OCI-LY3 (cell line): ENCODE results near the gene PLBD2.

ENCODE experiments used
- H2AFZ ChIP-seq: fragments of 200-600, 300-600 bp; shearing (Covaris generic); 2 replicates; pipeline ENCODE4 v1.6.0; 2014; ENCODE audit warnings: antibody characterized with exemption, low read depth, low read length
- H3K27ac ChIP-seq: fragments of 200-600, 300-600 bp; sonication (generic); 2 replicates; pipeline ENCODE4 v1.5.1; 2014; ENCODE audit warnings: mild to moderate bottlenecking, low read length, moderate library complexity, mixed read lengths
- H3K27me3 ChIP-seq: fragments of 200-600, 300-600 bp; sonication (generic); 2 replicates; pipeline ENCODE4 v1.6.1; 2014; ENCODE audit warnings: low read depth, low read length, mixed read lengths
- H3K36me3 ChIP-seq: fragments of 200-600, 300-600 bp; sonication (generic); replicated peaks from 2 replicates; pipeline ENCODE3; 2014; ENCODE audit warnings: low read depth, low read length, mixed read lengths
- H3K4me1 ChIP-seq: fragments of 300-600, 200-600 bp; sonication (generic); 2 replicates; pipeline ENCODE4 v1.6.1; 2014; ENCODE audit warnings: low read length, mixed read lengths
- H3K4me2 ChIP-seq: fragments of 200-600, 300-600 bp; sonication (generic); 2 replicates; pipeline ENCODE4 v1.6.1; 2014; ENCODE audit warnings: low read length, mixed read lengths
- H3K4me3 ChIP-seq: fragments of 300-600, 200-600 bp; sonication (generic); 2 replicates; pipeline ENCODE4 v1.5.1; 2014; ENCODE audit warnings: antibody characterized with exemption, mild to moderate bottlenecking, low read length, moderate library complexity
- H3K79me2 ChIP-seq: fragments of 300-600, 200-600 bp; shearing (Covaris generic); 2 replicates; pipeline ENCODE4 v1.6.1; 2014; ENCODE audit warnings: mild to moderate bottlenecking, low read length, mixed read lengths
- H3K9ac ChIP-seq: fragments of 300-600, 200-600 bp; shearing (Covaris generic); 2 replicates; pipeline ENCODE4 v1.6.0; 2014; ENCODE audit warnings: mild to moderate bottlenecking, low read length, moderate library complexity
- H3K9me3 ChIP-seq: fragments of 200-600, 300-600 bp; shearing (Covaris generic); 2 replicates; pipeline ENCODE4 v1.6.1; 2014; ENCODE audit warnings: low read length, mixed read lengths; ENCODE audit not compliant: insufficient read depth
- H4K20me1 ChIP-seq: fragments of 200-600, 300-600 bp; sonication (generic); 2 replicates; pipeline ENCODE4 v1.6.1; 2016; ENCODE audit warnings: low read length, mixed read lengths; ENCODE audit not compliant: insufficient read depth
- EZH2phosphoT487 ChIP-seq: fragments of 200-600 bp; shearing (Covaris generic); IDR thresholded peaks from 2 replicates; pipeline ENCODE4 v1.6.1; 2018; ENCODE audit warnings: antibody characterized with exemption, mixed run types, low read depth
- TF ChIP-seq, protein P1 (sequence below): fragments of 200-600, 300-600 bp; sonication (generic); IDR thresholded peaks from 2 replicates; pipeline ENCODE4 v1.5.1; 2014; ENCODE audit warnings: antibody characterized with exemption, low read length, low read depth

The PLBD2 gene

DNA sequence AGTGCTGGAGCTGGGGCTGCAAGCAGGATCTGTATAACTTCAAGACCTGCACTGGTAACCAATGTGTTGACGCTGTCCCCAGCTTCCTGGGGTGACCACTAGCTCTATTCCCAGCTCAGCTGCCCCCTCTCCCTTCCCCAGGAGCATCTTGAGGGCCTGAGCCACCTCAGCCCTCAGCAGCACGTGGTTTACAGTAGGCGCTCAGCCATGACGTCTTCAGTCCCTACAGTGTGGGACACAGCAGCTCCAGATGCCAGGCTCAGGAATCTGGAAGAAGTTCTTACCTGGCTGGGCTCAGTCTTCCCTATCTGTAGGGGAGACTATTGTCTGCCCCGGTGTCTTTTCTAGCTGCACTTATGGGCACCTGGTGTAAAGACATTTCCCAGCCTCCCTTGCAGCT, 36.7 kb downstream of the PLBD2 start:
- H3K4me3 ChIP-seq, result no peak overlapping the region
- no peak for TF ChIP-seq EZH2phosphoT487
- TF ChIP-seq, protein P1, sequence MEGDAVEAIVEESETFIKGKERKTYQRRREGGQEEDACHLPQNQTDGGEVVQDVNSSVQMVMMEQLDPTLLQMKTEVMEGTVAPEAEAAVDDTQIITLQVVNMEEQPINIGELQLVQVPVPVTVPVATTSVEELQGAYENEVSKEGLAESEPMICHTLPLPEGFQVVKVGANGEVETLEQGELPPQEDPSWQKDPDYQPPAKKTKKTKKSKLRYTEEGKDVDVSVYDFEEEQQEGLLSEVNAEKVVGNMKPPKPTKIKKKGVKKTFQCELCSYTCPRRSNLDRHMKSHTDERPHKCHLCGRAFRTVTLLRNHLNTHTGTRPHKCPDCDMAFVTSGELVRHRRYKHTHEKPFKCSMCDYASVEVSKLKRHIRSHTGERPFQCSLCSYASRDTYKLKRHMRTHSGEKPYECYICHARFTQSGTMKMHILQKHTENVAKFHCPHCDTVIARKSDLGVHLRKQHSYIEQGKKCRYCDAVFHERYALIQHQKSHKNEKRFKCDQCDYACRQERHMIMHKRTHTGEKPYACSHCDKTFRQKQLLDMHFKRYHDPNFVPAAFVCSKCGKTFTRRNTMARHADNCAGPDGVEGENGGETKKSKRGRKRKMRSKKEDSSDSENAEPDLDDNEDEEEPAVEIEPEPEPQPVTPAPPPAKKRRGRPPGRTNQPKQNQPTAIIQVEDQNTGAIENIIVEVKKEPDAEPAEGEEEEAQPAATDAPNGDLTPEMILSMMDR, result no peak
- H3K27ac ChIP-seq, result no peak overlapping the region
- no peaks in the 10 kb centered on the region for H3K36me3 ChIP-seq
- H3K9me3 ChIP-seq, result no peaks in the 10 kb centered on the region
- peaks cover 2% of the 10 kb centered on the region; the same call in 1 of the 2 replicates for H3K27me3 ChIP-seq
- H3K79me2 ChIP-seq, result no peaks in the 10 kb centered on the region
- H3K4me1 ChIP-seq, result no peaks in the 10 kb centered on the region
- H3K9ac ChIP-seq, result no peak overlapping the region
- H4K20me1 ChIP-seq, result no peaks in the 10 kb centered on the region
- H3K4me2 ChIP-seq, result no peak overlapping the region
- H2AFZ ChIP-seq, result no peak overlapping the region

DNA sequence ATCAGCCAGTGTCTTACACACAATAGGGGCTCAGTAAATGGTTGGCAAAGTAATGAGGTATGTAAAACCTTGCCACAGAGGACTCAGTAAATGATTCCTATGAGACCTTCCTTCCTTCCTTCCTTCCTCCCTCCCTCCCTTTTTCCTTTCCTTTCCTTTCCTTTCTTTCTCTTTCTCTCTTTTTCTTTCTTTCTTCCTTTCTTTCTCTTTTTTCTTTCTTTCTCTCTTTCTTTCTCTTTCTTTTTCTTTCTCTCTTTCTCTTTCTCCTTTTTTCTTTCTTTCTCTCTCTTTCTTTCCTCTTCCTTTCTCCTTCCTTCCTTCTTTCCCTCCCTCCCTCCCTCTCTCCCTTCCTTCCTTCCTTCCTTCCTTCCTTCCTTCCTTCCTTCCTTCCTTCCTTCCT, 37.8 kb downstream of the PLBD2 start:
- peaks cover 2% of the 10 kb centered on the region; the same call in 1 of the 2 replicates for H3K27me3 ChIP-seq
- no peak overlapping the region for H3K4me3 ChIP-seq
- H2AFZ ChIP-seq, result no peak overlapping the region
- H3K36me3 ChIP-seq, result no peaks in the 10 kb centered on the region
- H3K9ac ChIP-seq, result no peak overlapping the region
- H3K79me2 ChIP-seq, result no peaks in the 10 kb centered on the region
- no peaks in the 10 kb centered on the region for H3K4me1 ChIP-seq
- H3K9me3 ChIP-seq, result no peaks in the 10 kb centered on the region
- no peak overlapping the region for H3K27ac ChIP-seq
- H4K20me1 ChIP-seq, result no peaks in the 10 kb centered on the region
- TF ChIP-seq, protein P1, result no peak
- no peak for TF ChIP-seq EZH2phosphoT487
- H3K4me2 ChIP-seq, result no peak overlapping the region

DNA sequence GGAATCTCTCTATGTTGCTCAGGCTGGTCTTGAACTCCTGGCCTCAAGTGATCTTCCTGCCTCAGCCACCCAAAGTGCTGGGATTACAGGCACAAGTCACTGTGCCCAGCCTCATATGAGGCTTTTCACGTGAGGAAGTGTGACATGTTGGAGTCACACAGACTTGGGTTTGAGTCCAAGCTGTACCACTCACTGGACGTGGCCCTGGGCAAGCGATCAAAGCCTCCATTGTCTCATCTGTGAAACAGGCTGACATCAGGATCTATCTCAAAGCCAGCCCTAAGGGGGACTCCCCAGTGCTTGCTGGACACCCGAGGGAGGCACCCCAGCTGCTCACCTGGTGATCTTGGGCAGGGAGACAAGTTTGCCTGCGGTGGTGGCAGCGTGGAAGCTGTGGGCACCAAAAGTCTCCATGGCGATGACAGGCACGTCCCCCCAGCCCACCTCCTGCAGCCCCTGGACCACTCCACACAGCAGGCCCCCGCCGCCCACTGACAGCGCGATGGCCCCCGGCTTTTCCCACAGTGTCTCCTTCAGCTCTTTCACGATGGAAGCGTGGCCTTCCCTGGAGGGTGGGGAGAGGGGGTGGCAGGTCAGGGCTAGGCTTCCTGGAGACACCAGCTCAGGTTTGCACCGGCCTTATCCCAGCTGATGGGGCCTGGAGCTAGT, 38.6 kb downstream of the PLBD2 start:
- Histone ChIP-seq H4K20me1 (no peaks in the 10 kb centered on the region), H3K9me3 (no peaks in the 10 kb centered on the region), H2AFZ (no peak overlapping the region), H3K27ac (no peak overlapping the region), H3K79me2 (no peaks in the 10 kb centered on the region), H3K4me2 (no peak overlapping the region), H3K9ac (no peak overlapping the region), H3K36me3 (no peaks in the 10 kb centered on the region), H3K4me3 (no peak overlapping the region), H3K27me3 (peaks cover 2% of the 10 kb centered on the region; the same call in 1 of the 2 replicates), H3K4me1 (no peaks in the 10 kb centered on the region)
- TF ChIP-seq, protein P1, result no peak
- TF ChIP-seq EZH2phosphoT487, result no peak

DNA sequence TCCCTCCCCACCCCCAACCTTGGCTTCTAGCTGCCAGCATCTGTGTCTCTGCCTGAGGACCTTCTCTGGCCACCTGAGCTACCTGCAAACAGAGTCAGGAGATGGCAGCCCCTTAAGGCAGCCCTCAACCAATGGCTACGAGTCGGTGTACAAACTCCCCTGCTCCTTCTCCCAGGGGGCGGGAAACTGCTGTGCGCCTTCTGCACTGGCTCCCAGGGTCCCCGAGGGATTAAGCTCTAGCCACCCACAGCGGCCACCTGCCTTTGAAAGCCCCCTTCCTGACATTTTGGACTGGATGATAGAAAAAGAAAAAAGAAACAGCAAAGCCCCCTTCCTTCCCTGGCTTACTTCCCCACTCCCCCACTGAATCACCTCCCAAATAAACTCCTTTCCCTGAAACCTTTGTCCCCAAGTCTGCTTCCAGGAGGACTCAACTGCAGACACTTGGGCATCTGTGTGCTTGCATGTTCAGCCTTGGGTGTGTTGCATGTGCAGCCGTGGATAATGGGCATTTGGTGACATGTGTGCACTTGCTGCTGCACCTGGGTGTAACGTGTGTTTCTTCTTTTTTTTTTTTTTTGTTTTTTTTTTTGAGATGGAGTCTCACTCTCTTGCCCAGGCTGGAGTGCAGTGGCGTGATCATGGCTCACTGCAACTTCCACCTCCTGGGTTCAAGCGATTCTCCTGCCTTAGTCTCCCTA, 39.3 kb downstream of the PLBD2 start:
- no peak for TF ChIP-seq EZH2phosphoT487
- TF ChIP-seq, protein P1, result no peak
- Histone ChIP-seq H3K9me3 (no peaks in the 10 kb centered on the region), H3K9ac (no peak overlapping the region), H3K79me2 (no peaks in the 10 kb centered on the region), H3K4me1 (no peaks in the 10 kb centered on the region), H3K36me3 (no peaks in the 10 kb centered on the region), H3K27ac (no peak overlapping the region), H4K20me1 (no peaks in the 10 kb centered on the region), H2AFZ (no peak overlapping the region), H3K4me3 (no peak overlapping the region), H3K4me2 (no peak overlapping the region), H3K27me3 (peaks cover 2% of the 10 kb centered on the region; the same call in 1 of the 2 replicates)
